Progenitor cell of endocrine pancreas (in vitro differentiated cells): ENCODE results near the gene PCBP3. TPM values are rescaled to one million over a fixed set of nuclear protein-coding genes. Genes with fewer than 3 reads are reported as not detected.
A peak's percentile ranks its signal among the peaks of the same experiment; 100 is the strongest.
"Not testable (repeated sequence)": the region's sequence is repeated elsewhere in the genome, so short reads cannot be mapped to it uniquely, and the experiment has no call there.

Experiments
- DNase-seq: peaks from one replicate; pipeline ENCODE4 v3.0.0; 2021; ENCODE audit warnings: low spot score; ENCODE audit not compliant: unreplicated experiment
- H3K27ac Mint-ChIP-seq: 2 replicates; pipeline ENCODE4 v1.8.0; 2021; ENCODE audit warnings: mild to moderate bottlenecking, moderate library complexity, mixed read lengths
- H3K27me3 Mint-ChIP-seq: 2 replicates; pipeline ENCODE4 v1.8.0; 2021; ENCODE audit warnings: mixed read lengths
- H3K36me3 Mint-ChIP-seq: 2 replicates; pipeline ENCODE4 v1.8.0; 2022; ENCODE audit warnings: mixed read lengths; ENCODE audit not compliant: insufficient read depth
- H3K4me1 Mint-ChIP-seq: 2 replicates; pipeline ENCODE4 v1.8.0; 2021; ENCODE audit warnings: low read depth, mixed read lengths
- H3K4me3 Mint-ChIP-seq: 2 replicates; pipeline ENCODE4 v1.8.0; 2021; ENCODE audit warnings: low read depth, mild to moderate bottlenecking, moderate library complexity, mixed read lengths
- H3K9me3 Mint-ChIP-seq: 2 replicates; pipeline ENCODE4 v1.8.0; 2021; ENCODE audit warnings: low read depth, mixed read lengths
- CTCF ChIP-seq: fragments of 200-600 bp; sonication (generic); IDR thresholded peaks from one replicate; pipeline ENCODE4 v1.5.0; 2021; ENCODE audit warnings: antibody characterized with exemption, mild to moderate bottlenecking; ENCODE audit not compliant: unreplicated experiment
- total RNA-seq: library from RNA; stranded (reverse); gene quantifications from 2 replicates; pipeline ENCODE4 v1.2.1, GENCODE V29; 2021

PCBP3 gene
- total RNA-seq, 1 donor from 2014 or later, result 3.7 TPM

DNA sequence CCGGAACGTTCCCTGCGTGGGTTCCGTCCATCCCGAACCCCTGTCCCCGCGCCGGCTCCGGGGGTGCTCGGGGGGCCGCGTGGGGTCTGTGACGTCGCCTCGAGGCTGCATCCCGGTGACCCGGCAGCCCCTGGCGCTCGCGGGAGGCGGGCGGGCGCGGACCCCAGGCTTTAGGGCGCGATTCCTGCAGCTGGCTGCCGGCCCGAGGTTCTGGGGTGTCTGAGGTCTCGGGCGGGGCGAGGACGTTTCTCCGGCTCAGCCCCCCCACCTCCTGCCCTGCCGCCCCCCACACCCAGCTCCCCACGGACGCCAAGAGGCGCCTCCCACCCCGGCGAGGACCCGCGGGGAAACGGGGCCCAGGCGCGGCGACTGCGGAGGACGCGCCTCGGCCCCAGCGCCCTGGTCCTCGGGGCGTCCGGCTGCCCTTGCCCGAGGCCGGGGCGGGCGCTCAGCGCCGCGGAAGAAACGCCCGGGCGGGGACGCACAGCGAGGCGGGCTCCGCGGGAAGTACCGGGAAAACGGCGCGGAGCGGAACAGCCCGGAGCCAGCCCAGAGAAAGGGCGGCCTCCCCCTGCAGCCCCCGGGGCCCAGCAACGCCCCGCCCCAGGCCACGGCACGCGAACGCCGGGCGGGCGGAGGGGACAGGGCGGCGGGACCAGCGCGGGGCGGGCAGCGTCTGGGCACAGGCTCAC lies 1.3 kb upstream of the PCBP3 start:
- no peak for TF ChIP-seq CTCF
- Mint-ChIP-seq H3K9me3 (no peaks in the 10 kb centered on the region), H3K4me1 (no peaks in the 10 kb centered on the region), H3K4me3 (no peak overlapping the region), H3K27ac (no peak overlapping the region), H3K27me3 (peaks cover 65% of the 10 kb centered on the region), H3K36me3 (no peaks in the 10 kb centered on the region)
- no peak for DNase-seq

GRCh38 chr21:45644041-45644906 lies 749 bp downstream of the PCBP3 start:
- peaks cover 3% of the 10 kb centered on the region for H3K9me3 Mint-ChIP-seq
- H3K36me3 Mint-ChIP-seq, result no peaks in the 10 kb centered on the region
- H3K4me1 Mint-ChIP-seq, result no peaks in the 10 kb centered on the region
- TF ChIP-seq CTCF, result no peak
- peak overlapping the region; percentile 49 for H3K27ac Mint-ChIP-seq
- peak overlapping the region; percentile 74 for H3K4me3 Mint-ChIP-seq
- no peak for DNase-seq
- peaks cover 61% of the 10 kb centered on the region for H3K27me3 Mint-ChIP-seq

GRCh38 chr21:45651921-45652320 lies 8.4 kb downstream of the PCBP3 start:
- H3K4me1 Mint-ChIP-seq, result no peaks in the 10 kb centered on the region
- H3K27me3 Mint-ChIP-seq, result peaks cover 22% of the 10 kb centered on the region
- no peak overlapping the region for H3K4me3 Mint-ChIP-seq
- no peaks in the 10 kb centered on the region for H3K36me3 Mint-ChIP-seq
- TF ChIP-seq CTCF, result no peak
- H3K9me3 Mint-ChIP-seq, result peaks cover 3% of the 10 kb centered on the region
- no peak for DNase-seq
- H3K27ac Mint-ChIP-seq, result no peak overlapping the region

GRCh38 chr21:45655124-45655523 lies 11.6 kb downstream of the PCBP3 start:
- no peaks in the 10 kb centered on the region for H3K9me3 Mint-ChIP-seq
- no peak for DNase-seq
- no peak overlapping the region for H3K27ac Mint-ChIP-seq
- no peak overlapping the region for H3K4me3 Mint-ChIP-seq
- TF ChIP-seq CTCF, result no peak
- H3K4me1 Mint-ChIP-seq, result no peaks in the 10 kb centered on the region
- peaks cover 12% of the 10 kb centered on the region for H3K27me3 Mint-ChIP-seq
- H3K36me3 Mint-ChIP-seq, result no peaks in the 10 kb centered on the region

- not testable (repeated sequence) for DNase-seq, H3K36me3 Mint-ChIP-seq, H3K4me3 Mint-ChIP-seq, H3K27me3 Mint-ChIP-seq, H3K4me1 Mint-ChIP-seq, H3K9me3 Mint-ChIP-seq, H3K27ac Mint-ChIP-seq
These were observed 12.6 kb downstream of the PCBP3 start for GRCh38 chr21:45656114-45656513.

- H3K4me3 Mint-ChIP-seq, H3K36me3 Mint-ChIP-seq, H3K27ac Mint-ChIP-seq, H3K4me1 Mint-ChIP-seq, DNase-seq, H3K27me3 Mint-ChIP-seq: not testable (repeated sequence)
- peaks cover 14% of the 10 kb centered on the region for H3K9me3 Mint-ChIP-seq
These were observed 18.5 kb downstream of the PCBP3 start for GRCh38 chr21:45661913-45662622.

DNA sequence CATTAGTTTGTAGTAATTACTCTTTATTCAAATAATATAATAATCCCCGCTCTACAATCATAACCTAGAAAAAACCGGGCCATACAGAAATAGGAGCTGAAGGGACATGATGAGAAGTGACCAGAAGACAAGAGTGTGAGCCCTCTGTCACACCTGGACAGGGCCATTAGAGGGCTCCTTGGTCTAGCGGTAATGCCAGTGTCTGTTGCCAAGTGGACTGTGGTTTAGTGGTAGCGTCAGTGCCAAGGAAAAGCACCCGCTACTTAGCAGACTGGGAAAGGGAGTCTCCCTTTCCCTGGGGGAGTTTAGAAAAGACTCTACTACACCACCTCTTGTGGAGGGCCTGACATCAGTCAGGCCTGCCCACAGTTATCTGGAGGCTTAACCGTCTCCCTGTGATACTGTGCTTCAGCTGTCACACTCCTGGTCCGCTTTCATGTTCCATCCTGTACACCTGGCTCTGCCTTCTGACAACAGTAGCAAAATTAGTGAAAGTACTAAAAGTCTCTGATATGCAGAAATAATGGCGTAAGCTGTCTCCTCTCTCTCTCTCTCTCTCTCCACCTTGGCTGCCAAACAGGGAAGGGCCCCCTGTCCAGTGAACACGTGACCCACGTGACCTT lies 19.2 kb downstream of the PCBP3 start:
- H3K27ac Mint-ChIP-seq, H3K4me3 Mint-ChIP-seq, H3K36me3 Mint-ChIP-seq, DNase-seq, H3K27me3 Mint-ChIP-seq, H3K4me1 Mint-ChIP-seq: not testable (repeated sequence)
- peaks cover 14% of the 10 kb centered on the region for H3K9me3 Mint-ChIP-seq
